ENCODE data around the gene PSMB3.
"Not testable (repeated sequence)": the region's sequence is repeated elsewhere in the genome, so short reads cannot be mapped to it uniquely, and the experiment has no call there.

Gene PSMB3

DNA sequence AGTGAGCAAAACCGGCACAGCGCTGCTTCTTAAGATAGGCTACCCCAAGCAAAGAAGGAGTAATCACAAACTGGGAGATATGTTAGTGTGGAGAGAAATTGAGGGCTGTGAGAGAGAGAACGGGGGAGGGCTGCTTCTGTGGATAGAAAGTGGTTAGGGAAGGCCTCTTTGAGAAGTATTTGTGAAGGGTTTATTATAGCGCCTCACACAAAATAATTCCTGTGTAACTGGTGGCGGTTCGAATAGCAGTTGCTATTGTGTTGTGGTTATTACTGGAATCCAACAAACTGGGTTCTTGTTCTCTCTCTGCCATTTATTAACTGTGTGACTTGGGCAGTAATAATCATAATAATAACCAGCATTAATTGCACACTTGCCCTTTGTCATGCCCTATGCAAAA is 31.6 kb upstream of the PSMB3 start:
- peak overlapping the region in 6 of 11 experiments; percentile 13 to 67 (median 52); a peak in 7 of 22 replicates for H3K4me2 ChIP-seq
- no peaks in the 10 kb centered on the region for H3K27me3 ChIP-seq
- peak overlapping the region in 1 of 11 experiments; percentile 5; a peak in 1 of 22 replicates for H3K27ac ChIP-seq
- H3K4me3 ChIP-seq = no peak overlapping the region
- peaks cover 0 to 21% (median 4%) of the 10 kb centered on the region in 11 experiments; a peak in 7 of 22 replicates for H4K20me1 ChIP-seq
- H3K36me3 ChIP-seq = peaks cover 81 to 96% (median 89%) of the 10 kb centered on the region in 11 experiments
- no peaks in the 10 kb centered on the region for H3K9me3 ChIP-seq (replicated peaks in 1 of 11)
- H3K9ac ChIP-seq = peak overlapping the region in 2 of 11 experiments; percentile 2 to 21; a peak in 2 of 22 replicates
- no peak for TF ChIP-seq Cebpa-rat (IDR thresholded peaks at IDR 0.05)
- H3K4me1 ChIP-seq = peaks cover 36 to 79% (median 59%) of the 10 kb centered on the region in 10 experiments

DNA sequence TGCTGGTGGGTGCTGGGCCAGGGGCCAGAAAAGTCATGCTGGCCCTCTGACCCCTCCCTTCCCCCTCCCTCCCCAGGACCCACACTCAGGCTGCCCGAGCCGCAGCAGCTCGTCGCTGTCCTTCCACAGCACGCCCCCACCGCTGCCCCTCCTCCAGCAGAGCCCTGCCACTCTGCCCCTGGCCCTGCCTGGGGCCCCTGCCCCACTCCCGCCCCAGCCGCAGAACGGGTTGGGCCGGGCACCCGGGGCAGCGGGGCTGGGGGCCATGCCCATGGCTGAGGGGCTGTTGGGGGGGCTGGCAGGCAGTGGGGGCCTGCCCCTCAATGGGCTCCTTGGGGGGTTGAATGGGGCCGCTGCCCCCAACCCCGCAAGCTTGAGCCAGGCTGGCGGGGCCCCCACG is 30.7 kb upstream of the PSMB3 start:
- H3K36me3 ChIP-seq = peaks cover 73 to 90% (median 80%) of the 10 kb centered on the region in 11 experiments
- H3K9ac ChIP-seq = peak overlapping the region in 6 of 11 experiments; percentile 6 to 59 (median 36); a peak in 8 of 22 replicates
- H3K27me3 ChIP-seq = no peaks in the 10 kb centered on the region
- peak overlapping the region in 10 of 11 experiments; percentile 21 to 67 (median 52); a peak in 16 of 22 replicates for H3K4me2 ChIP-seq
- no peak overlapping the region for H3K4me3 ChIP-seq
- H4K20me1 ChIP-seq = peaks cover 0 to 21% (median 4%) of the 10 kb centered on the region in 11 experiments; a peak in 5 of 22 replicates
- no peak for TF ChIP-seq Cebpa-rat (IDR thresholded peaks at IDR 0.05)
- peaks cover 38 to 79% (median 62%) of the 10 kb centered on the region in 10 experiments for H3K4me1 ChIP-seq
- peak overlapping the region in 5 of 11 experiments; percentile 15 to 35 (median 28); a peak in 4 of 22 replicates for H3K27ac ChIP-seq
- no peaks in the 10 kb centered on the region for H3K9me3 ChIP-seq (replicated peaks in 1 of 11)

DNA sequence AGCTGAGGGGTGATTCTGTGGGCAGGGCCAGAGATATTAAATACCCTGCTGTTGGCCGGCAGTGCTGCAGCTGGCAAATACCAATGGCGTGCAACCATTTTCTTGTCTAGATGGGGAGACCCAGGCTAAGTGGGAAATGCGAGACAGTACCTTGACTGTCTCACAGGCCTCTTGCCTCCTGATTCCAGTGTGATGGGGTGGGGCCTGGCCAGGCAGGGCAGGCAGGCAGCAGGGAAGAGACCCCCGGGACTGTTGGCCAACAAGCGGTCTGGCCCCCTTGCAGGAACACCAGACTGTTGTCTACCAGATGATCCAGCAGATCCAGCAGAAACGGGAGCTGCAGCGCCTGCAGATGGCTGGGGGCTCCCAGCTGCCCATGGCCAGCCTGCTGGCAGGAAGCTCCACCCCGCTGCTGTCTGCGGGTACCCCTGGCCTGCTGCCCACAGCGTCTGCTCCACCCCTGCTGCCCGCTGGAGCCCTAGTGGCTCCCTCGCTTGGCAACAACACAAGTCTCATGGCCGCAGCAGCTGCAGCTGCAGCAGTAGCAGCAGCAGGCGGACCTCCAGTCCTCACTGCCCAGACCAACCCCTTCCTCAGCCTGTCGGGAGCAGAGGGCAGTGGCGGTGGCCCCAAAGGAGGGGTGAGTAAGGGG is 28.1 kb upstream of the PSMB3 start:
- Histone ChIP-seq H4K20me1 (peaks cover 0 to 13% (median 4%) of the 10 kb centered on the region in 11 experiments; a peak in 4 of 22 replicates), H3K36me3 (peaks cover 47 to 72% (median 62%) of the 10 kb centered on the region in 11 experiments), H3K27ac (peak overlapping the region in 8 of 11 experiments; percentile 27 to 94 (median 44); a peak in 12 of 22 replicates), H3K27me3 (no peaks in the 10 kb centered on the region), H3K9me3 (replicated peaks in 1 of 11) (peaks cover 0 to 6% (median 0%) of the 10 kb centered on the region in 11 experiments; a peak in 1 of 22 replicates), H3K4me1 (peaks cover 65 to 94% (median 86%) of the 10 kb centered on the region in 10 experiments), H3K4me2 (peak overlapping the region; percentile 15 to 97 (median 90)), H3K4me3 (no peak overlapping the region), H3K9ac (peak overlapping the region in 8 of 11 experiments; percentile 4 to 49 (median 18); a peak in 7 of 22 replicates)
- TF ChIP-seq Cebpa-rat (IDR thresholded peaks at IDR 0.05) = no peak

DNA sequence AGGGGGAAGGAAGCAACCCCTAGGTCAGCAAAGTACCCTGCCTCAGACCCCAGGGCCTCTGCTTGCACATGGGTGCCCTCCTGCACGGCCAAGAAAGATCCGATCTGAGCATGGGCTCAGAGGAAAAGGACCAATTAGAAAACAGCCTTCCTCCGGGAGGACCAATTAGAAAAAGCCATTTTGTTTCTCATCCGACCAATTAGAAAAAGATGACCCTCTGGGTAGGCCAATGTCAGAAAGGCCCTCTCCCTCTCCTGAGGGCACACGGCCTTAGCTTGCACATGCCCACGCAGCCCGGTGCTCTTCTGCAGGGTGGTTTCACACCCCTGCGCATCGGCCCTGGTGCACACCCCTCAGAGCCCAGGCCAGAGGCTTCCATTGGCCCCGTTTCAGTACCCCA is 27.5 kb upstream of the PSMB3 start:
- Histone ChIP-seq H3K27me3 (no peaks in the 10 kb centered on the region), H3K9me3 (replicated peaks in 1 of 11) (peaks cover 0 to 6% (median 0%) of the 10 kb centered on the region in 11 experiments; a peak in 1 of 22 replicates), H3K4me1 (peaks cover 69 to 94% (median 91%) of the 10 kb centered on the region in 10 experiments), H3K4me2 (peak overlapping the region in 10 of 11 experiments; percentile 15 to 97 (median 91); a peak in 19 of 22 replicates), H3K9ac (peak overlapping the region in 5 of 11 experiments; percentile 8 to 49 (median 37); a peak in 6 of 22 replicates), H3K4me3 (no peak overlapping the region), H4K20me1 (peaks cover 0 to 10% (median 3%) of the 10 kb centered on the region in 11 experiments; a peak in 4 of 22 replicates), H3K27ac (peak overlapping the region in 8 of 11 experiments; percentile 12 to 94 (median 46); a peak in 13 of 22 replicates), H3K36me3 (peaks cover 42 to 66% (median 57%) of the 10 kb centered on the region in 11 experiments)
- TF ChIP-seq Cebpa-rat (IDR thresholded peaks at IDR 0.05) = no peak

GRCh38 chr17:38726145-38726544 is 26.4 kb upstream of the PSMB3 start:
- H3K4me3 ChIP-seq; H3K27me3 ChIP-seq; H4K20me1 ChIP-seq; H3K9ac ChIP-seq; H3K9me3 ChIP-seq (replicated peaks in 1 of 11): not testable (repeated sequence)
- Histone ChIP-seq H3K4me2 (peak overlapping the region; percentile 42 to 98 (median 92); a peak in 16 of 22 replicates), H3K4me1 (peaks cover 75 to 93% (median 89%) of the 10 kb centered on the region in 10 experiments), H3K27ac (peak overlapping the region in 8 of 11 experiments; percentile 8 to 95 (median 92); a peak in 11 of 22 replicates), H3K36me3 (peaks cover 33 to 55% (median 47%) of the 10 kb centered on the region in 11 experiments)

GRCh38 chr17:38727736-38728135 is 24.8 kb upstream of the PSMB3 start:
- H4K20me1 ChIP-seq = peaks cover 3 to 15% (median 13%) of the 10 kb centered on the region in 11 experiments; a peak in 12 of 22 replicates
- H3K9me3 ChIP-seq (replicated peaks in 1 of 11) = peaks cover 0 to 6% (median 0%) of the 10 kb centered on the region in 11 experiments; a peak in 1 of 22 replicates
- H3K9ac ChIP-seq = peak overlapping the region in 9 of 11 experiments; percentile 45 to 86 (median 83); a peak in 17 of 22 replicates
- H3K4me3 ChIP-seq = peak overlapping the region in 9 of 10 experiments; percentile 1 to 57 (median 36); a peak in 11 of 20 replicates
- H3K4me2 ChIP-seq = peak overlapping the region; percentile 87 to 98 (median 96)
- peaks cover 24 to 46% (median 37%) of the 10 kb centered on the region in 11 experiments for H3K36me3 ChIP-seq
- TF ChIP-seq Cebpa-rat (IDR thresholded peaks at IDR 0.05) = no peak
- peak overlapping the region; percentile 1 to 95 (median 90); a peak in 21 of 22 replicates for H3K27ac ChIP-seq
- H3K4me1 ChIP-seq = peaks cover 80 to 95% (median 90%) of the 10 kb centered on the region in 10 experiments
- no peaks in the 10 kb centered on the region for H3K27me3 ChIP-seq

DNA sequence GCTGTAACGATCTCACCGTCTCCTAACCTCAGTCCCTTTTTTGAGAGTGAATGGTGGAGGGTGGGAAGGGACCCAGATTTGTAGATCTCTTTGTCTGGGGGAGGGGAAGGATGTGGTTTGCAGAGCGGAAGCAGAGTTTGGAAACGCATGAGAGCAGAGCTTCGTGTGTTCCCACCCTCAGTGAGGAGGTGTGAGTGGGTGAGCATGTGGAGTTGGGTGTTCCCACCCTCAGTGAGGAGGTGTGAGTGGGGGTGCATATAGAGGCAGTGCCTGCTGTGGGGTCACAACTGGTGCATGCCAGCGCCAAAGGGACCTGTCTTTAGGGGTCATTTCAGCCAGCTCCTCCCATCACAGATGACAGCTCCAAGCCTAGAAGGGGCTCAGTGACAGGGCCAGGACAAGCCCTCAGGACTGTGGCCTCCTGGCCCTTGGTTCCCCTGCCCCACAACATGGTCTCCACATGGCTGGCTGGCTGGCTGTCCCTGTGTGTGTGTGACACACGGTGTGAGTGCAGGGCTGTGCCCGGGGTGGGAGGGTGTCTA is 24.2 kb upstream of the PSMB3 start:
- Histone ChIP-seq H3K36me3 (peaks cover 24 to 46% (median 32%) of the 10 kb centered on the region in 11 experiments), H3K27ac (peak overlapping the region; percentile 1 to 95 (median 90); a peak in 21 of 22 replicates), H3K27me3 (no peaks in the 10 kb centered on the region), H3K4me2 (peak overlapping the region; percentile 87 to 98 (median 96)), H3K4me3 (peak overlapping the region in 9 of 10 experiments; percentile 1 to 57 (median 36); a peak in 10 of 20 replicates), H3K9me3 (replicated peaks in 1 of 11) (peaks cover 0 to 6% (median 0%) of the 10 kb centered on the region in 11 experiments; a peak in 1 of 22 replicates), H4K20me1 (peaks cover 3 to 22% (median 19%) of the 10 kb centered on the region in 11 experiments; a peak in 14 of 22 replicates), H3K4me1 (peaks cover 86 to 95% (median 90%) of the 10 kb centered on the region in 10 experiments), H3K9ac (peak overlapping the region in 10 of 11 experiments; percentile 8 to 87 (median 84); a peak in 17 of 22 replicates)
- TF ChIP-seq Cebpa-rat (IDR thresholded peaks at IDR 0.05) = no peak

DNA sequence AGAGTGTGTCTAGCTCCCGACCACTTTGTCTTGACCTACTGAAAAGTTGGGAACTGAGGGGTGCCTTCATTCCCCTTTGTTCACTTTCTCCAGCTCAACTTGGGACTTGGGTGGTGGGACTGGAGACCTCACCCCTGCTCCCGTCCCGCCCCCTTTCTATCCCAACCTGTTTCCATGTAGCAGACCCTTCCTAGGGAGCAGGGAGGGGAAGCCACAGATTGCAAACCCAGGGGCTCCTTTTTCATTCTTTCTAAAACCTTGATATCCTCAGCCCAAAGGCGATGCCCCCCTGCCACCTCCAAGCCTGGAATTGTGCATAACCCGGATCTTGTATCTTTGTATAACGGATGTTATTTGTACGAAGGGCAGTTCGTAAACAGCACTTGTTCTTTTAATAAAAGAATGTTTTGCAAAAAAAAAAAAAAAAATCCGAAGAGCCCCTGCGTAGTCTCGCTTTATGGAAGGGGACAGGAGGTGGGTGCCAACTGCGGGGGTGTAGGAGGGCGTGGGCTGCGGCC is 23.1 kb upstream of the PSMB3 start:
- Histone ChIP-seq H3K9me3 (replicated peaks in 1 of 11) (peaks cover 0 to 6% (median 0%) of the 10 kb centered on the region in 11 experiments; a peak in 1 of 22 replicates), H3K4me3 (peak overlapping the region; percentile 68 to 86 (median 78)), H3K27me3 (no peaks in the 10 kb centered on the region), H3K4me2 (peak overlapping the region; percentile 87 to 98 (median 96)), H3K27ac (peak overlapping the region; percentile 55 to 95 (median 90)), H4K20me1 (peaks cover 3 to 32% (median 27%) of the 10 kb centered on the region in 11 experiments; a peak in 17 of 22 replicates), H3K4me1 (peaks cover 92 to 96% (median 94%) of the 10 kb centered on the region in 10 experiments), H3K36me3 (peaks cover 20 to 40% (median 29%) of the 10 kb centered on the region in 11 experiments), H3K9ac (peak overlapping the region; percentile 75 to 87 (median 85))
- TF ChIP-seq Cebpa-rat (IDR thresholded peaks at IDR 0.05) = no peak
